WI38 (cell line): Measurements from ENCODE around the gene ZNF346.
A peak's percentile ranks its signal among the peaks of the same experiment; 100 is the strongest.
"Not testable (repeated sequence)": the region's sequence is repeated elsewhere in the genome, so short reads cannot be mapped to it uniquely, and the experiment has no call there.

Source experiments
- H3K4me3 ChIP-seq: 2 replicates; pipeline ENCODE4 v1.5.1; 2011; ENCODE audit warnings: low read depth, mild to moderate bottlenecking, control low read depth, low read length
- TF ChIP-seq, protein P1 (sequence below): IDR thresholded peaks from 2 replicates; pipeline ENCODE4 v1.5.1; 2012; ENCODE audit warnings: low read depth, mild to moderate bottlenecking, control low read depth, low read length

Gene ZNF346, protein sequence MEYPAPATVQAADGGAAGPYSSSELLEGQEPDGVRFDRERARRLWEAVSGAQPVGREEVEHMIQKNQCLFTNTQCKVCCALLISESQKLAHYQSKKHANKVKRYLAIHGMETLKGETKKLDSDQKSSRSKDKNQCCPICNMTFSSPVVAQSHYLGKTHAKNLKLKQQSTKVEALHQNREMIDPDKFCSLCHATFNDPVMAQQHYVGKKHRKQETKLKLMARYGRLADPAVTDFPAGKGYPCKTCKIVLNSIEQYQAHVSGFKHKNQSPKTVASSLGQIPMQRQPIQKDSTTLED

DNA sequence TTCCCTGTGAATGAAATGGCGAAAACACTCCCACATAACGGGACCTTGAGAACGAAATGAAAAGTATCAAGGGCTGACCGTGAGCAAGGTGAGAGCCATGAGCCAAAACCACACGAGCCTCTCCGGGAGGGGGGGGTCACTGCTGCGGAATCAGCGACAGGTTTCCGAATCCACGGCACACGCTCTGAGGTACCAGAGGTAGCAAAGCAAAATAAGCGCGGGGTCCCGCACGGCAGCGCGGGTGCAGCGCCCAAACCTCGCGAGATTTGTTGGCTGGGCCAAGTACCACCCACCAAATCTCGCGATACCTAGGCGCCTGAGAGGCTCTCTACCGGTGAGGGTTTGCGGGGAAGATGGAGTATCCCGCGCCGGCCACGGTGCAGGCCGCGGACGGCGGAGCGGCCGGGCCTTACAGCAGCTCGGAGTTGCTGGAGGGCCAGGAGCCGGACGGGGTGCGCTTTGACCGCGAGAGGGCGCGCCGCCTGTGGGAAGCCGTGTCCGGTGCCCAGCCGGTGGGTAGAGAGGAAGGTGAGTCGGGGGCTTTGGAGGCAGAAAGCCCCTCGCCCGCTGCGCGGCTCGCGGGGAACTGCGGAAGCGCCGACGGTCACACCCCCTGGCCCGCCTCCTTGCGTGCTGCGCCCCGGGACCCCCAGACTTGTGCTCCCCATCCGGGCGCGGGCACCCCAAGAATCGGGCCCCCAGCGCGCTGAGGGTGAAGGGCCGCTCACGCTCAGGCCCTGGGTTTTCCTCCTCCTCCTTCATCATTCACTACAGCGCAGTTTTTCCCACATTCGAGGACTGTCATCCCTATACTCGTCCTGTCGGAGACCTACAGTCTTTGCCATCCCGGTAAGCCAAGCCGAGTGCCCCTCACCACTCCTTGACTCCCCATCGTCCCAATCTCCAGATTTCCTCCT lies at the start of gene ZNF346:
Gene ZNF346, plus strand, starts transcription at position 311 of the 917 bp plus-strand sequence. Its CDS starts 43 bp downstream, at position 354.
- TF ChIP-seq, protein P1, sequence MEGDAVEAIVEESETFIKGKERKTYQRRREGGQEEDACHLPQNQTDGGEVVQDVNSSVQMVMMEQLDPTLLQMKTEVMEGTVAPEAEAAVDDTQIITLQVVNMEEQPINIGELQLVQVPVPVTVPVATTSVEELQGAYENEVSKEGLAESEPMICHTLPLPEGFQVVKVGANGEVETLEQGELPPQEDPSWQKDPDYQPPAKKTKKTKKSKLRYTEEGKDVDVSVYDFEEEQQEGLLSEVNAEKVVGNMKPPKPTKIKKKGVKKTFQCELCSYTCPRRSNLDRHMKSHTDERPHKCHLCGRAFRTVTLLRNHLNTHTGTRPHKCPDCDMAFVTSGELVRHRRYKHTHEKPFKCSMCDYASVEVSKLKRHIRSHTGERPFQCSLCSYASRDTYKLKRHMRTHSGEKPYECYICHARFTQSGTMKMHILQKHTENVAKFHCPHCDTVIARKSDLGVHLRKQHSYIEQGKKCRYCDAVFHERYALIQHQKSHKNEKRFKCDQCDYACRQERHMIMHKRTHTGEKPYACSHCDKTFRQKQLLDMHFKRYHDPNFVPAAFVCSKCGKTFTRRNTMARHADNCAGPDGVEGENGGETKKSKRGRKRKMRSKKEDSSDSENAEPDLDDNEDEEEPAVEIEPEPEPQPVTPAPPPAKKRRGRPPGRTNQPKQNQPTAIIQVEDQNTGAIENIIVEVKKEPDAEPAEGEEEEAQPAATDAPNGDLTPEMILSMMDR: peak; percentile 43; the same call in 1 of the 2 replicates
- H3K4me3 ChIP-seq: peak within 1 kb of the TSS; percentile 94

DNA sequence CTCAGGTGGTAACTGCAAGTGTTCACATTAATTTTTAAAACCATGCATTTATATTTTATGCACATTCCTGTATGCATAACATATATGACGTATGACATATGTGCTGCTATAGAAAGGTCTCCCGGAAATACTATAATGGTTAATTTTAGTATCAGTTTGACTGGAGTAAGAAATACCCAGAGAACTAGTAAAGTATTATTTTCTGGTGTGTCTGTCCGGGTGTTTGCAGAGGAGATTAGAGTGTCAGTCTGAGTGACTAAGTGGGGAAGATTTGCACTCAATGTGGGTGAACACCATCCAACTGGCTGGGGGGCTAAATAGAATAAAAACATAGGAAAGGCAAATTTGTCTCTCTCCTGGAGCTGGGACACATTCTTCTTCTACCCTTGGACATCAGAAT lies 42.8 kb upstream of the ZNF346 start:
- no peak overlapping the region for H3K4me3 ChIP-seq
- TF ChIP-seq, protein P1: no peak

DNA sequence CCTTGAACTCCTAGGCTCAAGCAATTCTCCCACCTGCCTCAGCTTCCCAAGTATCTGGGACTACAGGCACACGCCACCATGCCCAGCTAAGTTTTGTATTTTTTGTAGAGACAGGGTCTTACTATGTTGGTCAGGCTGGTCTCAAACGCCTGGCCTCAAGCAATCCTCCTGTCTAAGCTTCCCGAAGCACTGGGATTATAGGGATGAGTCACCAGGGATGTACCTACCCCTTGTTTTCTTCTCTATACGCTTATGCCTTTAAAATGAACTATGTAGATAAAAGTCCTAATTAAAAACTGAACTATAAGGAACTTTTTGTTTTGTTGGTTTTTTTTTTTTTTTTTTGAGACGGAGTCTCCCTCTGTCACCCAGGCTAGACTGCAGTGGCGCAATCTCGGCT lies 41.7 kb upstream of the ZNF346 start:
- H3K4me3 ChIP-seq: no peak overlapping the region
- TF ChIP-seq, protein P1: no peak

GRCh38 chr5:176983112-176983511 lies 39.4 kb upstream of the ZNF346 start:
- H3K4me3 ChIP-seq: not testable (repeated sequence)

DNA sequence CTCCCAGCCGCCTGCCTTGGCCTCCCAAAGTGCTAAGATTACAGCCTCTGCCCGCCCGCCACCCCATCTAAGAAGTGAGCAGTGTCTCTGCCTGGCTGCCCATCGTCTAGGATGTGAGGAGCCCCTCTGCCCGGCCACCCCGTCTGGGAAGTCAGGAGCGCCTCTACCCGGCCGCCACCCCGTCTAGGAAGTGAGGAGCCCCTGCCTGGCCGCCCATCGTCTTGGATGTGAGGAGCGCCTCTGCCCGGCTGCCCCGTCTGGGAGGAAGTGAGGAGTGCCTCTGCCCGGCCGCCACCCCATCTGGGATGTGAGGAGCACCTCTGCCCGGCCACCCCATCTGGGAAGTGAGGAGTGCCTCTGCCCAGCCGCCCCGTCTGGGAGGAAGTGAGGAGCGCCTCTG lies 38.9 kb upstream of the ZNF346 start:
- H3K4me3 ChIP-seq: not testable (repeated sequence)

GRCh38 chr5:176984176-176984575 lies 38.3 kb upstream of the ZNF346 start:
- not testable (repeated sequence) for H3K4me3 ChIP-seq

- H3K4me3 ChIP-seq: no peak overlapping the region
- TF ChIP-seq, protein P1: no peak
Measured at GRCh38 chr5:176985516-176985915, 37.0 kb upstream of the ZNF346 start.

GRCh38 chr5:176986280-176986679 lies 36.2 kb upstream of the ZNF346 start:
- TF ChIP-seq, protein P1: no peak
- H3K4me3 ChIP-seq: no peak overlapping the region
